ENCODE measurements around the gene WDR41. TPM values are rescaled to one million over a fixed set of nuclear protein-coding genes. Genes with fewer than 3 reads are reported as not detected.

WDR41 gene
- total and polyA plus RNA-seq, 9 of the 15 experiments (the other 6 are each of a cell fraction or from before 2014, with no cell fraction given), result 33.6 to 67.2 (median 55.5) TPM

DNA sequence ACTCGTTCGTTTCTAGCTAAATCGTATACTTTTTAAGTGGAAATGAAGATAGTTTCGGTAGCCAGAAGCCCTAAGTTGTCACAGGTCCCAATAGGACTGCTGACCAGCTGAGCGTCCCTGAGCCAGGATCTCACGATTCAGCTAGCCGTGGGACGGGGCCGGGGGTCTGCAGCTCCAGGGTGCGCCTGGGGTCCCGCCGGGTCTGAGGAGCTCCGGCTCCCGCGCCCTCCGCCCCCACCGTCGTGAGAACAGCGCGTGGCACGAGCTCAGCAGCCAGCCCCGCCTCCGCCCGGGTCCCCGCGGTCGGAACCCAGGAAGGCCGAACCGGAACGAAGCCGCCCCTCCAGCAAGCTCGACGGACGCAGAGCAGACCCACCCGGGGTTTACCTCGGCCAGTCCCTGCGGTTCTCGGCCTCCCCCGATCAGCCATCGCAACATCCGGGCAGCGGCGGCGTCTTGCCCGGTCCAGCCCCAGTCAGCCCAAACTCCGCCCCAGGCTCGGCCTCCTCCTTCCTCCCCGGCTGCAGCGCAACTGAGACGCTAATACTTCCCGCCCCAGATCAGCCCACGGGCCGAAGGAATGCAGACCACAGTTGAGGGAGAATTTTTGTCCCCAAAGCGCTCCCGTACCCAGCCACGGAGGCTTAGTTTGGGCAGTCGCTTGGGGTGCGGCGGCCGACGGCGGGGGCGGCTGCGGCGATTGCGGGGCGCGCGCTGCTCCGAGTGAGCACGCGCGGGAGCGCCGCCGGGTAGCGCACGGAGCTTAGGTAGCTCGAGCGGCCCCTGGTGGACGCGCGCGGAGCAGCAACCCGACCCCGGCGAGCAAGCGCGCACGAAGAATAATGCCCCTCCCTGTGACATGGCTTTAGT is at the start of gene WDR41 (continued):
- TF ChIP-seq C11orf30 (IDR thresholded peaks at IDR 0.05; ENCODE audit: low read depth), result no peak
- TF ChIP-seq, protein P1, sequence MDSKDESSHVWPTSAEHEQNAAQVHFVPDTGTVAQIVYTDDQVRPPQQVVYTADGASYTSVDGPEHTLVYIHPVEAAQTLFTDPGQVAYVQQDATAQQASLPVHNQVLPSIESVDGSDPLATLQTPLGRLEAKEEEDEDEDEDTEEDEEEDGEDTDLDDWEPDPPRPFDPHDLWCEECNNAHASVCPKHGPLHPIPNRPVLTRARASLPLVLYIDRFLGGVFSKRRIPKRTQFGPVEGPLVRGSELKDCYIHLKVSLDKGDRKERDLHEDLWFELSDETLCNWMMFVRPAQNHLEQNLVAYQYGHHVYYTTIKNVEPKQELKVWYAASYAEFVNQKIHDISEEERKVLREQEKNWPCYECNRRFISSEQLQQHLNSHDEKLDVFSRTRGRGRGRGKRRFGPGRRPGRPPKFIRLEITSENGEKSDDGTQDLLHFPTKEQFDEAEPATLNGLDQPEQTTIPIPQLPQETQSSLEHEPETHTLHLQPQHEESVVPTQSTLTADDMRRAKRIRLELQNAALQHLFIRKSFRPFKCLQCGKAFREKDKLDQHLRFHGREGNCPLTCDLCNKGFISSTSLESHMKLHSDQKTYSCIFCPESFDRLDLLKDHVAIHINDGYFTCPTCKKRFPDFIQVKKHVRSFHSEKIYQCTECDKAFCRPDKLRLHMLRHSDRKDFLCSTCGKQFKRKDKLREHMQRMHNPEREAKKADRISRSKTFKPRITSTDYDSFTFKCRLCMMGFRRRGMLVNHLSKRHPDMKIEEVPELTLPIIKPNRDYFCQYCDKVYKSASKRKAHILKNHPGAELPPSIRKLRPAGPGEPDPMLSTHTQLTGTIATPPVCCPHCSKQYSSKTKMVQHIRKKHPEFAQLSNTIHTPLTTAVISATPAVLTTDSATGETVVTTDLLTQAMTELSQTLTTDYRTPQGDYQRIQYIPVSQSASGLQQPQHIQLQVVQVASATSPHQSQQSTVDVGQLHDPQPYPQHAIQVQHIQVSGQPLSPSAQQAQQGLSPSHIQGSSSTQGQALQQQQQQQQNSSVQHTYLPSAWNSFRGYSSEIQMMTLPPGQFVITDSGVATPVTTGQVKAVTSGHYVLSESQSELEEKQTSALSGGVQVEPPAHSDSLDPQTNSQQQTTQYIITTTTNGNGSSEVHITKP (IDR thresholded peaks at IDR 0.05; ENCODE audit: partially characterized antibody), result no peak
- no peak for TF ChIP-seq YBX1 (IDR thresholded peaks at IDR 0.05)
- TF ChIP-seq, protein P2, sequence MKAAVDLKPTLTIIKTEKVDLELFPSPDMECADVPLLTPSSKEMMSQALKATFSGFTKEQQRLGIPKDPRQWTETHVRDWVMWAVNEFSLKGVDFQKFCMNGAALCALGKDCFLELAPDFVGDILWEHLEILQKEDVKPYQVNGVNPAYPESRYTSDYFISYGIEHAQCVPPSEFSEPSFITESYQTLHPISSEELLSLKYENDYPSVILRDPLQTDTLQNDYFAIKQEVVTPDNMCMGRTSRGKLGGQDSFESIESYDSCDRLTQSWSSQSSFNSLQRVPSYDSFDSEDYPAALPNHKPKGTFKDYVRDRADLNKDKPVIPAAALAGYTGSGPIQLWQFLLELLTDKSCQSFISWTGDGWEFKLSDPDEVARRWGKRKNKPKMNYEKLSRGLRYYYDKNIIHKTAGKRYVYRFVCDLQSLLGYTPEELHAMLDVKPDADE (conservative IDR thresholded peaks at IDR 0.05; ENCODE audit: control insufficient read depth, low read depth, low read length), result no peak; the same call in 1 of the 2 replicates
- TF ChIP-seq ILK (tag; IDR thresholded peaks at IDR 0.05; ENCODE audit: borderline replicate concordance, low read depth), result no peak
- peak; percentile 80 for TF ChIP-seq ETV5 (CRISPR knock-in tag; IDR thresholded peaks at IDR 0.05; ENCODE audit: low read depth)
- peak; percentile 49 for TF ChIP-seq ETV1 (tag; conservative IDR thresholded peaks at IDR 0.05; ENCODE audit: low read depth)
- TF ChIP-seq FUS (optimal IDR thresholded peaks at IDR 0.05; ENCODE audit: low read depth, low read length), result no peak
- TF ChIP-seq MCM2 (IDR thresholded peaks at IDR 0.05; ENCODE audit: low read depth), result no peak
- peak; percentile 68 for TF ChIP-seq KDM5B (IDR thresholded peaks at IDR 0.05; ENCODE audit: insufficient replicate concordance, low read depth, low read length)
- TF ChIP-seq ATF7 (IDR thresholded peaks at IDR 0.05), result peak; percentile 69
- TF ChIP-seq BHLHE40 (IDR thresholded peaks at IDR 0.05; ENCODE audit: low read length), result peak; percentile 65; the same call in 1 of the 2 replicates
- peak; percentile 59; the same call in 1 of the 2 replicates for TF ChIP-seq GATAD2A (IDR thresholded peaks at IDR 0.05)
- TF ChIP-seq, protein P3, sequence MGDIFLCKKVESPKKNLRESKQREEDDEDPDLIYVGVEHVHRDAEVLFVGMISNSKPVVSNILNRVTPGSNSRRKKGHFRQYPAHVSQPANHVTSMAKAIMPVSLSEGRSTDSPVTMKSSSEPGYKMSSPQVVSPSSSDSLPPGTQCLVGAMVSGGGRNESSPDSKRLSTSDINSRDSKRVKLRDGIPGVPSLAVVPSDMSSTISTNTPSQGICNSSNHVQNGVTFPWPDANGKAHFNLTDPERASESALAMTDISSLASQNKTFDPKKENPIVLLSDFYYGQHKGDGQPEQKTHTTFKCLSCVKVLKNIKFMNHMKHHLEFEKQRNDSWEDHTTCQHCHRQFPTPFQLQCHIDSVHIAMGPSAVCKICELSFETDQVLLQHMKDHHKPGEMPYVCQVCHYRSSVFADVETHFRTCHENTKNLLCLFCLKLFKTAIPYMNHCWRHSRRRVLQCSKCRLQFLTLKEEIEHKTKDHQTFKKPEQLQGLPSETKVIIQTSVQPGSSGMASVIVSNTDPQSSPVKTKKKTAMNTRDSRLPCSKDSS (IDR thresholded peaks at IDR 0.05; ENCODE audit: low read depth, partially characterized antibody), result no peak
- peak in 1 of 2 experiments; percentile 13; a peak in 1 of 3 replicates for TF ChIP-seq CBX3 (IDR thresholded peaks at IDR 0.05; ENCODE audit: borderline replicate concordance in 1 of 2, low read length in 2 of 2)
- TF ChIP-seq SIN3B (IDR thresholded peaks at IDR 0.05; ENCODE audit: low read depth), result peak; percentile 25; the same call in 1 of the 2 replicates
- 0 out of 2 replicates have a peak, but pooled peaks have one; percentile 9 for TF ChIP-seq NFE2 (IDR thresholded peaks at IDR 0.05; ENCODE audit: low read depth)
- TF ChIP-seq RCOR1 (IDR thresholded peaks at IDR 0.05; ENCODE audit: borderline replicate concordance in 1 of 2, low read depth in 2 of 2, low read length in 2 of 2), result no peak; a peak in 1 of 4 replicates
- peak; percentile 88 for TF ChIP-seq POLR2A (conservative IDR thresholded peaks at IDR 0.05)
- TF ChIP-seq TOE1 (IDR thresholded peaks at IDR 0.05; ENCODE audit: borderline replicate concordance), result peak; percentile 35; the same call in 1 of the 2 replicates
- no peak for TF ChIP-seq TOE1 (CRISPR knock-in tag; IDR thresholded peaks at IDR 0.05; ENCODE audit: borderline replicate concordance, low read depth)
- TF ChIP-seq FOXP1 (CRISPR knock-in tag; IDR thresholded peaks at IDR 0.05), result peak; percentile 87; the same call in 1 of the 2 replicates

All from K562 (cell line).